LoVo (cell line): ENCODE results near the gene SLC7A5.
"Not testable (repeated sequence)": the region's sequence is repeated elsewhere in the genome, so short reads cannot be mapped to it uniquely, and the experiment has no call there.

Experiments
- DNase-seq: peaks from one replicate; pipeline ENCODE4 v3.0.0-alpha.2; 2016; ENCODE audit warnings: low spot score

The SLC7A5 gene

GRCh38 chr16:87794485-87795078 lies 74.7 kb downstream of the SLC7A5 start:
- no peak for DNase-seq

- DNase-seq: no peak
These were observed 77.1 kb downstream of the SLC7A5 start for GRCh38 chr16:87792205-87792565.

GRCh38 chr16:87791295-87792204 lies 77.8 kb downstream of the SLC7A5 start:
- no peak for DNase-seq

- peak; percentile 27 for DNase-seq
These were observed 78.8 kb downstream of the SLC7A5 start for GRCh38 chr16:87790292-87791100.

GRCh38 chr16:87789437-87790291 lies 79.6 kb downstream of the SLC7A5 start:
- peak; percentile 72 for DNase-seq

- not testable (repeated sequence) for DNase-seq
These were observed 80.4 kb downstream of the SLC7A5 start for GRCh38 chr16:87788730-87789436.

GRCh38 chr16:87787451-87788091 lies 81.7 kb downstream of the SLC7A5 start:
- not testable (repeated sequence) for DNase-seq

- DNase-seq: no peak
These were observed 84.5 kb downstream of the SLC7A5 start for GRCh38 chr16:87784812-87785211.

- DNase-seq: no peak
These were observed 87.3 kb downstream of the SLC7A5 start for GRCh38 chr16:87782033-87782432.

GRCh38 chr16:87780385-87780989 lies 88.8 kb downstream of the SLC7A5 start:
- no peak for DNase-seq
